H1 (cell line): ENCODE results near the gene FAM240A. TPM values are rescaled to one million over a fixed set of nuclear protein-coding genes. Genes with fewer than 3 reads are reported as not detected.

ENCODE experiments used
- SIX5 ChIP-seq: IDR thresholded peaks from 2 replicates; pipeline ENCODE4 v1.6.1; 2011; ENCODE audit warnings: mild to moderate bottlenecking, low read depth, low read length
- SP4 ChIP-seq: IDR thresholded peaks from 2 replicates; pipeline ENCODE4 v1.6.1; 2012; ENCODE audit warnings: low read length, inconsistent platforms
- polyA plus RNA-seq, 7 experiments: library from polyadenylated mRNA; depleted of rRNA in 3 of 7; stranded (reverse) in 5 of 7; unstranded in 2 of 7; fragments of >200 nt in 5 of 7; fragments of 200-250 nt in 2 of 7; gene quantifications; 1 replicate in 5 of 7; 2 replicates in 1 of 7; 4 replicates in 1 of 7; pipeline versions ENCODE4 v1.2.1 to v1.2.3, GENCODE V29; 2011 to 2013; ENCODE audit warnings: missing spikeins in 2 of 7, mixed read lengths in 2 of 7
- total RNA-seq: library from RNA; stranded (reverse); fragmentation: NEBNext Ultra II Directional; extraction: Animal tissue kit (Norgen Biotek cat#: 25700); gene quantifications from 2 replicates; pipeline ENCODE4 v1.2.1, GENCODE V29; 2021

Gene FAM240A
- total and polyA plus RNA-seq, 2 of the 8 experiments (the other 6 are each of a cell fraction or from before 2014, with no cell fraction given) = 0.08 TPM; not detected in 1

GRCh38 chr3:46612324-46612723, at the start of gene FAM240A (continued):
- TF ChIP-seq SIX5 = no peak
- TF ChIP-seq SP4 = no peak
